Stimulated activated CD4-positive, alpha-beta T cell treated with anti-CD3 and anti-CD28 coated beads, Interleukin-1b, Interleukin-23, amount 100 ng/mL, for 1 hour (primary cell): ENCODE results near the gene GIMD1.

Experiments used
- DNase-seq, 2 donors: peaks; one replicate each; pipeline ENCODE4 v3.0.0-alpha.2; 2020; ENCODE audit warnings: low read depth in 2 of 2

Gene GIMD1

DNA sequence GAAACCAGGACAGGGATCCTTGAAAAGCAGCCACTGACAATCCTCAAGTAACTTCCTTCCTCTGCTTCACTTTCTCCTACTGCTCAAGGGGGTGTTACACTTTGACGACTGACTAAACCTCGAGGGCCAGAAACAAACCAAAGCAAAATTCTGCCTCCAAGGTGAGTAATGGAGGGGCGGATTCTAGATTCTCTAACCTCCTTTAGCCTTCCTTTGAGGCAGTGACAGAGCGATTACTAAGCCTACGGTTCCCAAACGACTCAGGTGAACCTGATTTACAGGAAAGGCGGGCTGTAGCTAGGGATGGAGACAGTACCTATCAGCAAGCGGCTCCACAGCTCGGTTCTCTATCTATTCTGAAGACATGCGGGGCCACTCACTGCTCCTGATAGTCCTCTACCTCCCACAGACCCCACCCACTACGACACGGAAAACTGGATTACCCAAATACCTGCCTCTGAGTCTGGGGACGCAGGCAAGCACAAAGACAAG, 53.1 kb downstream of the GIMD1 start:
- DNase-seq, result no peak

GRCh38 chr4:106314960-106315359, 53.6 kb downstream of the GIMD1 start:
- DNase-seq, result no peak

GRCh38 chr4:106312997-106313522, 55.5 kb downstream of the GIMD1 start:
- DNase-seq, result no peak

DNA sequence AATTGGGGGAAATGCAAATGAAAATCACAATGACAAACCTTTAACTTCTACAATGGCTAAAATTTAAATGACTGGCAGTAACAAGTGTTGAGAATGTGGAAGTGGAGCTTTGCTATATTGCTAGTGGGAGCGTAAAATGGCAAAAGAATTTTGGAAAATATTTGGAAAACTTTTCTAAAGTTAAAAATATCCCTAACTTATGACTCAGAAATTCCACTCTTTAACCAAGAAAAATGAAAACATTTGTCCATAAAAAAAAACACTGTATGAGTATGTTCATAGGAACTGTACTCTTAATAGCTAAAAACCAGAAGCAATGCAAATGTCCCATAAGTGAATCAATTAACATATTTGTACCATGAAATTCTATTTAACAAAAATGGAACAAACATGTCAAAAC, 56.2 kb downstream of the GIMD1 start:
- no peak for DNase-seq
